KOPT-K1 (cell line): ENCODE measurements around the gene BAIAP2.

ENCODE experiments used
- H3K27ac ChIP-seq: fragments of 200-600 bp; sonication (generic); 2 replicates; pipeline ENCODE4 v1.5.1; 2016; ENCODE audit warnings: antibody characterized with exemption, mild to moderate bottlenecking, low read depth, low read length; ENCODE audit not compliant: poor library complexity, severe bottlenecking
- H3K36me3 ChIP-seq: fragments of 200-600 bp; sonication (generic); 2 replicates; pipeline ENCODE4 v1.5.1; 2017; ENCODE audit warnings: antibody characterized with exemption, mild to moderate bottlenecking, low read length, moderate library complexity; ENCODE audit not compliant: insufficient read depth
- H3K9me3 ChIP-seq: fragments of 200-600 bp; sonication (generic); 2 replicates; pipeline ENCODE4 v1.5.1; 2017; ENCODE audit warnings: antibody characterized with exemption, low read length, mild to moderate bottlenecking; ENCODE audit not compliant: insufficient read depth, poor library complexity, severe bottlenecking

Gene BAIAP2

DNA sequence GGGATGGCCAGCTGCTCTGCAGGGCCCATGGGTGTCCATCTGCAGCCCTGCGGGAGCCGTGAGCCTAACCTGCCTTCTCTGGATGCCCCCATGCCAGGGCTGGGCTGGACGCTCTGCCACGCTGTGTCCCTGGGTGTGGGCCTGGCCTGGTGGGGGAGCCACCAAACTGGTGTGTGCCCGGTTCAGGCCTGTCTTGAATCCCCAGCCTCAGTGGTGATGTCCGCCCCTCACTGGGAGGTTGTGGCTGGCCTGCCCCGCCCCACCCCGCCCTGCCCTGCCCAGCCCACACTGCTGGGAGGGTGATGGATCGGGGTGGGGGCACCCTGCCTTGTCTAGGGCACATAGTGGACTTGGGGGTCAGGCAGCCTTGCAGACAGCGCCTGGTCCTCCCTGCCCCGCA lies 80.3 kb downstream of the BAIAP2 start:
- Histone ChIP-seq H3K9me3 (no peaks in the 10 kb centered on the region), H3K36me3 (no peaks in the 10 kb centered on the region), H3K27ac (no peak overlapping the region)

- Histone ChIP-seq H3K36me3 (no peaks in the 10 kb centered on the region), H3K27ac (no peak overlapping the region), H3K9me3 (no peaks in the 10 kb centered on the region)
Measured at GRCh38 chr17:81115749-81116464, 81.0 kb downstream of the BAIAP2 start.

DNA sequence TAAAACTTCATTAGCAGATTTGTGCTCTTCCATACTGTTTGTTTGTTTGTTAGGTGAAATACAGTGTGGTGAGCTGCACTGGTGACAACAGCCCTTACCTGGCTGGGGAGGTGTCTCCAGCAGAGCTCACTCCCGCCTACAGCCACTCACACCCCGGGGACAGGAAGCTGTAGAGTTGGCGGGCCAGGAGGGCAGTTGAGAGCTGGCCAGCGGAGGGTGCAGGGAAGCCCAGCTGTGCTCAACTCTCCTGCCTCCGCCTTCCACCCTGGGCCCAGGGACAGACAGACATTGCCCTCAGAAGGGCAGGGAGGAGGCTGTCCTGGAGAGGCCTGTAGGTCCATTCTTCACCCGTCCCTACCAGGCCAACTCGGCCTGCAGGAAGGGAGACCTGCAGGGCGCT lies 81.8 kb downstream of the BAIAP2 start:
- no peaks in the 10 kb centered on the region for H3K9me3 ChIP-seq
- no peaks in the 10 kb centered on the region for H3K36me3 ChIP-seq
- no peak overlapping the region for H3K27ac ChIP-seq

DNA sequence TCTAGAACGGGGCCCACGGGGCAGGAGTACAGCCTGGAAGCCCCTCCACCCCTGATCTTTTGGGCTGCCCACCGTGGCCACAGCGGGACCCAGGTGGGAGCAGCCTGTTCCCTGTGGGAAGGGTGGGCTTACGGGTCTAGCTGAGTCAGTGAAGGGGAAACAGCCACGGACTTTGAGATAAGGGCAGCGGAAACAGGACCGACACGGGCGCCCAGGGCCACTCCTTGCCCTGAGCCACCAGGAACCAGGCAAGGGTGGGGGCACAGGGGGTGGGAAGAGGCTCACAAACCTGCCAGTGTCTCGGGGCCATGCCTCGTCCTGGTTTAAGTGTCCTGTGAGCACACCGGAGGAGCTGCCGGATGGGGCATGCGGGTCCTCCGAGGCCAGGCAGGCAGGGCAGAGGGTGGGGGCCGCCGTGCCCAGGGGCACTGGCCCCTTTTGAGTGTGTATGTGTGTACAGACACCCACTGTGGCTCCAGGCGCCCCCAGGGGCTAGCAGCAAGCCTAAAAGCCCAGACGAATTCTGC lies 82.8 kb downstream of the BAIAP2 start:
- Histone ChIP-seq H3K36me3 (no peaks in the 10 kb centered on the region), H3K27ac (no peak overlapping the region), H3K9me3 (no peaks in the 10 kb centered on the region)

DNA sequence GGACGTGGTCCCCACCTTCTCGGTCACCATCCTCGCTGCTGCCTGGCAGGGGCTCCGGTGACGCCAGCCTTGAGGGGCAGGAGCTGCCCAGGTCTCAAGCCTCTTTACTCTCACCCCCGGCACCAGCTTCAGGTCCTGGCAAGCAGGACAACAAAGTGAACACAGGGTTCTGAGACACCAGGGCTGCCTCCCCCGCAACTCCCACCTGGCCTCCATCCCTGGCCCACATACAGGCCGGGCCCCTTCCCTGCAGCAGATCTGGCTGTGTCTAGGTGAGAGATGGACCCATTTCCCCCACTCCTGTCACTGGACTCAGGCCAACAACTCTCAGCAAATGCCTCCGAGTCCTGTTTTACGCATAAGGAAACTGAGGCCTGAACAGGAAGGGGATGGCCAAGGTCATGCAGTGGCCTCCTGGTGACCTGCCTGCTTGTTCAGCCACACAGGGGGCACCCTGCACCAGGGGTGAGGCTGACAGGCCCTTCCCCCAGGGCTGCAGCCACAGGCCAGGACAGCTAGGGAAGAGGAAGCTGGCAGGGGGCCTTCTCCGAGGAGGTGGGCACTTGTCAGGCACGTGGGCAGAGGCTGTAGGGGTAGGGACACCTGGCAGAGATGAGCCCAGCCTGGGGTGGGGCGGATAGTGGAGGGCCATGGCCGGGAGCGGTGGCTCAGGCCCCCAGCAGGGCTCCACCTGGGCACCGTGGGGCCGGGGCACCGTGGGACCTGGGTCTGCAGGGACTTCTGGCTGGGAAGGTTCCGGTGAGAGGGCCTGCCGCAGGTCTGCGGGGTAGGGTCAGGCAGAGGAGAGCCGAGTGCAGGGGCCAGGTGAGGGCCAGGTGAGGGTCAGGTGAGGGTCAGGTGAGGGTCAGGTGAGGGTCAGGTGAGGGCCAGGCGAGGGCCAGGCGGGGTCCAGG lies 83.6 kb downstream of the BAIAP2 start:
- no peaks in the 10 kb centered on the region for H3K9me3 ChIP-seq
- no peak overlapping the region for H3K27ac ChIP-seq
- no peaks in the 10 kb centered on the region for H3K36me3 ChIP-seq

DNA sequence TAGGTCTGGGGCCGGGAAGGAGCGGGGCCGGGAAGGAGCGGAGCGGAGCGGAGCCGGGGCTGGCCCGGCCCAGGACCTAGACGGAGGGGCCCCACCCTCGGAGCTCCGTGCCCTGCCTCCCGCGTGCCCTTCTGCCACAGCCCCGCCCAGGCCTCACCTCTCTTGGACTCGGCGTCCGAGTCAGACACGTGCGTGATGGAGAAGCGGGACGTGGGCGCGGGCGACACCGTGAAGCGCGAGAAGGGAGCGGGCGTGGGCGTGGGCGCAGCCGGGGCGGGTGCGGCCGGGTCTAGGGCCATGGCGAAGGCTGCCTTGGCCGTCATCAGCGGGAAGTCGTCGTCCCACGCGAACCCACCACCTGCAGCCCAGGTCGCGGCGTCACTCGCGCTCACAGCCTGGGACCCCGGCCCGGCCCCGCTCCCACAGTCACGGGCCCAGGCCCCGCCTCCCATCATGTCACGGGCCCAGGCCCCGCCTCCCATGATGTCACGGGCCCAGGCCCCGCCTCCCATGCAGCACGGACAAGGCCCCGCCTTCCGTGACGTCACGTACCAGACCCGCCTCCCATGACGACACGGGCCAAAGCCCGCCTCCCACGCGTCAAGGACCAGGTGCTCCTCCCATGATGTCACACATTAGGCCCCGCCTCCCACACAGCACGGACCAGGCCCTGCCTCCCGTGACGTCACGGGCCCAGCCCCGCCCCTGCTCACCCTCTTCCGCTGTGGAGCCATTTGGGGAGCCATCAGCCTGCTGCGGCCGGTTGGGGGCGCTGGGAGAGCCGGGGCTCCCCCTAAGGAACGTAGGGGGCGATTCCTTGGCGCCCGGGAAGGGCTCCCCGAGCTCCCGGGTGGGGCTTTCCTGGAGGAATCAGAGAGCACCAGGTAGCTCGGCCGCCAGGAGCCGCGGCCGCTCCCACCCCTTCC lies 84.5 kb downstream of the BAIAP2 start:
- Histone ChIP-seq H3K36me3 (no peaks in the 10 kb centered on the region), H3K9me3 (no peaks in the 10 kb centered on the region), H3K27ac (no peak overlapping the region)

- no peaks in the 10 kb centered on the region for H3K9me3 ChIP-seq
Measured at GRCh38 chr17:81120149-81120484, 85.2 kb downstream of the BAIAP2 start.

DNA sequence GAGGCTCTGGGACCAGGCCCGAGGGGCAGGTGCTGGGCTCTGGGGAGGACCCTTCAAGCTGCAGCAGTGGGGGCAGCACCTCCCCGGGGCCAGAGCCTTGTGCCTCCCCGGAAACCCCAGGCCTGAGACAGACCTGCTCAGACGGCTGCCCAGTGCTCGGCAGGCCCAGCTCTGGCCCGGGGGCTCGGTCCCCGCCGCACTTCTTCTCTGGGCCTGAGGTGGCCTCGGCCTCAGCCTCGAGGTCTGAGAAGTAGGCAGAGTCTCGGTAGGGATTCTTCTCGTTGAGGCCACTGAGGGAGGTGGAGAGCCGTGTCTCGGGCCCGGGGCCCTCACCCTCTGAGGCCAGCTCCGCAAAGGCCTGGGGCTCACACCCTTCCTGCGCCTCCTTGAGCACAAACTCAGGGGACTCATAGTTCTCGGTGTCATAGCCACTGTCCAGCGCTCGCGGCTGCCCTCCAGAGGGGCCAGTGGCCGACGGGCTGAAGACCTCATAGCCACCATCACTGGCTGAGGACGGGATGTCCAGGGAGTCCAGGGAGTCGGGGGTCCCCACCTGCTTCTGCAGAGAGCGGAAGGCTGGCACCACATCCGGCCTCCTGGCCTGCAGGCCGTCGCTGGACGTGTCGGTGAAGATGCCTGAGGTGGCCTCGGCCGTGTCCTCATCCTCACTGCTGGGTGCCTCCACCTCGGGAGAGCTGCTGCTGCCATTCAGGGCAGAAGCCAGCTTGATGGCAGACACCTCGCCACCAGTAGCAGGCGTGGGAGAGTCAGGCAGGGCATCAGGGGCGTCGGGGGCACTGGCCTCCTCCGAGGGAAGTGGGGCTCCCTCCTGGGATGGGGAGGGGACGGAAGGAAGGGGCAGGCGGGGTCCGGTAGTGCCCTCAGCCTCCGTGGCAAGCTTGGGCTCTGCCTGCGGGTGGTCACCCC lies 86.0 kb downstream of the BAIAP2 start:
- no peaks in the 10 kb centered on the region for H3K36me3 ChIP-seq

More at GRCh38 chr17:81120149-81120484, 85.2 kb downstream of the BAIAP2 start:
- Histone ChIP-seq H3K36me3 (no peaks in the 10 kb centered on the region), H3K27ac (no peak overlapping the region)

DNA sequence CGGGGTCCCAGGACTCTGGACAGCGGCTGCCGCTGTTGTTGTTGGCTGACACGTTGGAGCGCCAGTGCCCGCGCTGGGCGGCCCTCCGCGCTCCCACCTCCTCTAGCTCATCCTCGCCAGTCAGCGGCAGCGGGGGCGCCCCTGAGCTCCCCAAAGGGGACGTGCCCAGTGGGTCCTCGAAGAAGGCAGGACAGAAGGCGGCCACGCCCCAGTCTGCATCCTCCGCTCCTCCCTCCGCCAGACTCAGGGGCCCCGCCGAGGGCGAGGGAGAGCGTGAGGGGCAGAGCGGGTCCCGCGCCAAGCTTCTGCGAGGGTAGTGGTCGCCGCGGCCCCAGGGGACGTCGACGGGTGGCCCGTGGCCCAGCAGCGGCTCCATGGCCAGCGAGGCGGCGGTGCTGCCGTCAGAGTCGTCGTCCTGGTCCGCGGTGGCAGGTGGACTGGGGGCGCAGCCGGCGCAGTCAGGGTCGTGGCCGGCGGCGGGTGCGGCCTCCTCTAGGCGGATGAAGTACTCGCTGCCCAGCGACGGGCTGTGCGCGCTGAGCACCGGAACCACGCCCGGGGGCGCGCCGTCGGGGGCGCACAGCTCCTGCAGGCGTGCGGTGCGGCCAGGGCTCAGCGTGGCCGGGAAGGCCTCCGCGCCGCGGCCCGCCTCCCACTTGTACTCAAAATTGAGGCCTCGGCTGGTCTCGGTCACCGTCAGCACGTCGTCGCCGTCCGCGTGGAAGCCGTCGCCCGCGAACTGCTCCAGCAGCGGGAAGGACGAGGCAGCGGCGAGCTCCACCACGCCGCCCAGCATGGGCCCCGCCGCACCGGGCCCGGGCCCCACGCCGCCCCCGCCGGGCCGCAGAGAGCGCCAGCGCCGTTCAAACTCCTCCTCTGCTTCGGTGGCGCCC lies 87.1 kb downstream of the BAIAP2 start:
- Histone ChIP-seq H3K27ac (no peak overlapping the region), H3K36me3 (no peaks in the 10 kb centered on the region), H3K9me3 (no peaks in the 10 kb centered on the region)

More for the DNA sequence above, 86.0 kb downstream of the BAIAP2 start:
- H3K9me3 ChIP-seq = no peaks in the 10 kb centered on the region
- H3K27ac ChIP-seq = no peak overlapping the region

- H3K9me3 ChIP-seq = no peaks in the 10 kb centered on the region
- no peaks in the 10 kb centered on the region for H3K36me3 ChIP-seq
- H3K27ac ChIP-seq = no peak overlapping the region
Measured at GRCh38 chr17:81123052-81124048, 88.4 kb downstream of the BAIAP2 start.

DNA sequence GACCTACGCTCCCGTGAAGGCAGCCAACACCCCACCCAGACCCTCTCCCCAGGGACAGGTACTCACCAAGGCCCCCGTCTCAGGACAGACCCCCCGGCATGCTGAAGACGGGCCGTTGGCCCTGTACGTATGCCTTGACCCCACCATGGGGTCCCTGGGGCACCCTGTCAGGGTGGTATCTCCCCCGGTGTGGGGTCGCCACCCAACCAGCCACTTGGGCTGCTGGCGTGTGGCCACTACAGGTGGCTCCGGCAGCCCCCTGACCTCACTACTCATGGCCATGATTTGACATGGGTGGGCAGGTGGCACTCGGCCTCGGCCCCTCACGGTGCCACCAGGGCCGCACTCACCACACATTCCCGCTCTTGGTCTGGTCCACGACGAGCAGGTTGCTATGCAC lies 89.4 kb downstream of the BAIAP2 start:
- Histone ChIP-seq H3K27ac (no peak overlapping the region), H3K9me3 (no peaks in the 10 kb centered on the region), H3K36me3 (no peaks in the 10 kb centered on the region)

- no peak overlapping the region for H3K27ac ChIP-seq
- H3K36me3 ChIP-seq = no peaks in the 10 kb centered on the region
- H3K9me3 ChIP-seq = no peaks in the 10 kb centered on the region
Measured at GRCh38 chr17:81125573-81126081, 90.7 kb downstream of the BAIAP2 start.
